Right hindlimb (tissue), 1 donor: ENCODE data around the gene GRID1.

ENCODE experiments used
- DNase-seq: peaks from one replicate; pipeline ENCODE4 v3.0.0-alpha.2; 2018

Gene GRID1

DNA sequence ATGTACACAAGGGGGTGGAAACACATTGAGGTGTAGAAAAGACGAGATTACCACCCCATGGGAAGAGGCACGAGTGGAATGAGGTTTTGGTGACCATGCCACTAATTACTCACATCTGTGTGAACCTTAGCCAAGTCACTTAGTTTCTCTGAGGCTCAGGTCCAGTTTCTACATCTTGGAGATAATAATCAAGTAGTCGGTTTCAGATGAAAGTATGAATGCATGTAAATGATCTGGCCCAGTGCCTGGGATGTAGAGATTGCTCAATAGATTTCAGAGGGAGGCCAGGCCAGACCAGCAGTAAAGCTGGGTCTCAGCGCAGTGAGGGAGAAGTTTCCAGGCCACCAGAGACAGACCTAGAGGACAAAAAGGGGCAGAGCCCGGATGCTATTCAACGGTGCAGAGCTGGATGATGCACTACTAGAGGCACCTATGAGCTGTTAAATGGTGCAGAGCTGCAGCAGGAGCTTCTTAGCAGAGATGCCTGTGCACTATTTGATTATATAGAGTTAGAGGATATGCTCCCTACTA lies 725.1 kb downstream of the GRID1 start:
- no peak for DNase-seq

GRCh38 chr10:85638797-85639196 lies 727.8 kb downstream of the GRID1 start:
- DNase-seq: no peak

- DNase-seq: no peak
Measured at GRCh38 chr10:85635650-85636049, 730.9 kb downstream of the GRID1 start.

GRCh38 chr10:85624511-85624910 lies 742.1 kb downstream of the GRID1 start:
- DNase-seq: no peak

GRCh38 chr10:85623758-85624157 lies 742.8 kb downstream of the GRID1 start:
- DNase-seq: no peak

DNA sequence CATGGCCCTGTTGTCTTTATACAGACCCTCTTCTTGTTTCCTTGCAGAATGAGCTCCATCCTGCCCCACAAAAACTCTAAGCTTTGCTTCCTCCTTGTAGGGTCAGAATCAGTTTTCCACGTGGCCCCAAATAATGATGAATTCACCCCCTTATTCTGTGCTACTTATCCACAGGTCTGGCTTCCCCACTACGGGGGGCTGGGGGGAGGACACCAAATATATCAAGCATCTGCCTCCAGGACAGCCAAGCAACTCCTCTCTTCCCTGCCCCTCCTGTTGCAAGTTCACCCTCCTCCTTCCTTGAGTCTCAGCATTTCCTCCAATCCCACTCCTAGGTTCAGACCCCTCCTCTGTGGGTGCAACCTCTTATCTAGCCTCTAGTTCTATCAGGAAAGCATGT lies 743.3 kb downstream of the GRID1 start:
- no peak for DNase-seq

GRCh38 chr10:85622425-85622824 lies 744.2 kb downstream of the GRID1 start:
- DNase-seq: no peak

DNA sequence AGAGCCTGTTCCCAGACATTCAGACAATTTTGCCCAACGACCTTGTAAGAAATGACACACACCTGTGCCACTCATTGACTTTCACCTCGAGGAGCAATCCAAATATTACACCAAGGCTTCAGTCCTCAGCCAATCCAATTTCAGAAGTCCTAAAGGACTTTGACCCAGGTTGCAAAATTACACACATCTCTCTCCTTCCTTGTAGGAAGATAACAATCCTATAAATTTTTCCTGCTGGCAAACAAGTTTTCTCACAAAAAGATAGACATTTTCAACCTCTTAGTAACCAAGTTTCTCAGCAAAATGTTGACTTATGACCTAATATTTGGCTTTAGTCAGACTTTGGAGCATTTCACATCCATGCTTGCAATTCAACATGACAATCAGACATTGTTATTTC lies 745.0 kb downstream of the GRID1 start:
- no peak for DNase-seq

- DNase-seq: no peak
Measured at GRCh38 chr10:85620807-85621206, 745.8 kb downstream of the GRID1 start.

GRCh38 chr10:85619832-85620231 lies 746.8 kb downstream of the GRID1 start:
- DNase-seq: no peak

- DNase-seq: no peak
Measured at GRCh38 chr10:85618841-85619240, 747.8 kb downstream of the GRID1 start.

- DNase-seq: no peak
Measured at GRCh38 chr10:85617751-85618546, 748.6 kb downstream of the GRID1 start.

- no peak for DNase-seq
Measured at GRCh38 chr10:85615556-85615955, 751.0 kb downstream of the GRID1 start.

GRCh38 chr10:85614981-85615380 lies 751.6 kb downstream of the GRID1 start:
- no peak for DNase-seq

DNA sequence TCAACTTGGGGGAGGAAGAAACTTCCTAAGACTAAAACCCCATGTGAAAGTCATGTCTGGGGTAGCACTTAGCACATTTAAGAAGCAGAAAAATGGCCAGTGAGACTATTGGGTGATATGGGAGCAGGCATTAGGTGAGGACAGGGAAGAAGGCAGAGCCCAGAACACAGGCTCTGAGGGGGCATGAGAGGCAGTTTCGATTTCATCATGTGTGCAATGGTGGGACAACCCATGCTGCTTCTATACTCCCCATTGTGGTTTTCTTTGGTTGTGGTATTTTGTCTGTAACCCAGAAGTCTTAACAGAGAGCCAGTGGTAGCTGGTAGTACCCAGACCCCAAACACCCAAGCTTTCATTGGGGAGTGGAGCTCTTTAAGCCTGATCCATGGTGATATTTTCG lies 752.0 kb downstream of the GRID1 start:
- DNase-seq: no peak

DNA sequence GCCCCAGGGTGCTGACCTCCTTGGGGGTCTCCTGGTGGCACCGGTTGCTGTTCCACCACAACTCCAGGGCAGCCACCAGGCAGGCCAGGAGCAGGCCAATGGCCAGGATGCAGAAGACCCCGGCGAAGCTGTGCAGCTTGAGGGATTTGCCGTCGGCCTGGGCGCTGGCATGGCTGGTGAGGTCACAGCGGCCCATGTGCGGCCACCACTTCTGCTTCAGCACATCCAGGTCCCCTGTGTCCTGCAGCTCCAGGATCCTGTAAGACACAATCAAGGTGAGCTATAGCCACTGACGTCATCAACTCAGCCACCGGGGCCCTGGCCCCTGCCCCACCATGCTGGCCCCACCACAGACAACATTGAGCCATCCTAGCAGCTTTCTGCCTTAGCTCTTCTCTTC lies 753.2 kb downstream of the GRID1 start:
- DNase-seq: no peak

GRCh38 chr10:85612833-85613232 lies 753.8 kb downstream of the GRID1 start:
- DNase-seq: no peak

- DNase-seq: no peak
Measured at GRCh38 chr10:85612378-85612775, 754.2 kb downstream of the GRID1 start.

GRCh38 chr10:85611746-85612377 lies 754.7 kb downstream of the GRID1 start:
- no peak for DNase-seq

DNA sequence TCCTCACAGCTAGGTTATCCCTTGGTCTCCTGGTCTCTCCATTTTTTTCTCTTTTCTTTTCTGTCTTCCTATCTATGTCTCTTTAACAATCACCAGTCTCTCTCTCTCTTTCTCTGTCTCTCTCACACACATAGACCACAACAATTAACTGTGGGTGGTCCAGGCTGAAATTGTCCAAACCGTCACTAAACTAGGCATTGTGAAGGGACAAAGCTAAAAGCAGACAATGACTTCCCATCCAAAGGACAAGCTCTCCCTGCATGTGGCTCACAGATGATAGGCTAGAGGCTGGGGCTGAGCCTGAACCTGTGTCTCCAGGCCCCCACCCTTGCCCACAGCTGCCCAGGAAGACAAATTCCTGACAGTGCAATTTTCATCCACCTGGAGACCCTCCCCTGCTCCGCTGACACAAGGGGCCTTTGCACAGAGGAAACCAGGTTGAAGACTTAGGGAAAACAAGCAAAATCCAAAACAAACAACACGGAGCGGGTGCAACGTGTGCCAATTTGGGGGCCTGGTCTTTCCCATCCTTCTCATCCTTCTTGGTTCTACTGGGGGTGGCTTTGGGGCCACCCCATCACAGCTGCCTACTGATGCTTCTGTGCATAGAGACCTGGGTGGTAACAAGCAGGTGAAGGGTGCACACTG lies 755.4 kb downstream of the GRID1 start:
- no peak for DNase-seq

GRCh38 chr10:85610381-85611092 lies 756.1 kb downstream of the GRID1 start:
- no peak for DNase-seq

- DNase-seq: no peak
Measured at GRCh38 chr10:85609509-85609908, 757.1 kb downstream of the GRID1 start.

DNA sequence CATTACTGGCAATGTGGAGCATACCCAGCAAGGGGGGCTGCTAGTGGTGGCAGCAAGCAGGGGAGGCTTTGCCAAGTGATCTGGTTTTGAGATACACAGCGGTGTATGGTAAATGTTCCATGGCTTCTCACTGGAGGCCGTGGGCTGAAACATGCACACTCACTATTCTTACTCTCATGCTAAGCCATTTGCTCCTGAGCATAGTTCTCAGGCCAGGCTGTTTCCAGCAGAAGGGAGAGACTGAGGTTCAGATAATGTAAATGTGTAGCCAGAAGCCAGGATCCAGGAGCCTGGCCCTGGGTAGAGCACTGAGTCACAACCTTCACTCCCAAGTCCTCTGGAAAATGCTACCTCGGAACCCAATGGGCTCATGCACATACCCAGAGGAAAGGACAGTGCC lies 757.9 kb downstream of the GRID1 start:
- no peak for DNase-seq
